WTC11 (cell line): ENCODE data around the gene SLC36A2.
A peak's percentile ranks its signal among the peaks of the same experiment; 100 is the strongest.

Experiments used
- ETV6 ChIP-seq: sonication (generic); formaldehyde crosslinking; IDR thresholded peaks from 2 replicates; pipeline ENCODE4 v1.8.1; 2022; ENCODE audit warnings: mild to moderate bottlenecking, missing genetic modification reagents
- FOXJ3 ChIP-seq: sonication (generic); formaldehyde crosslinking; IDR thresholded peaks from 2 replicates; pipeline ENCODE4 v1.9.0; 2021; ENCODE audit warnings: missing genetic modification reagents, mild to moderate bottlenecking, borderline replicate concordance
- KAT7 ChIP-seq: sonication (generic); formaldehyde crosslinking; IDR thresholded peaks from 2 replicates; pipeline ENCODE4 v1.8.1; 2023; ENCODE audit warnings: missing genetic modification reagents, mild to moderate bottlenecking, borderline replicate concordance
- NR1H2 ChIP-seq: sonication (generic); formaldehyde crosslinking; IDR thresholded peaks from 2 replicates; pipeline ENCODE4 v1.9.0; 2021; ENCODE audit warnings: mild to moderate bottlenecking, moderate library complexity, missing genetic modification reagents
- TEAD1 ChIP-seq: sonication (generic); formaldehyde crosslinking; IDR thresholded peaks from 2 replicates; pipeline ENCODE4 v1.8.0; 2022; ENCODE audit warnings: mild to moderate bottlenecking, missing genetic modification reagents
- ZBTB21 ChIP-seq: sonication (generic); formaldehyde crosslinking; IDR thresholded peaks from 2 replicates; pipeline ENCODE4 v1.8.1; 2023; ENCODE audit warnings: mild to moderate bottlenecking, missing genetic modification reagents, borderline replicate concordance
- ZNF121 ChIP-seq: sonication (generic); formaldehyde crosslinking; IDR thresholded peaks from 2 replicates; pipeline ENCODE4 v1.8.0; 2023; ENCODE audit warnings: missing genetic modification reagents
- ZNF263 ChIP-seq: sonication (generic); formaldehyde crosslinking; IDR thresholded peaks from 2 replicates; pipeline ENCODE4 v1.8.1; 2022; ENCODE audit warnings: low read depth, mild to moderate bottlenecking, moderate library complexity, missing genetic modification reagents
- TF ChIP-seq, protein P1 (sequence below): fragments of 200-600 bp; IDR thresholded peaks from 2 replicates; pipeline ENCODE4 v1.8.0; 2022; ENCODE audit warnings: antibody characterized with exemption
- TF ChIP-seq, protein P2 (sequence below): fragments of 250-450 bp; sonication (Bioruptor Pico); IDR thresholded peaks from 2 replicates; pipeline ENCODE4 v1.9.0; 2021; ENCODE audit warnings: mild to moderate bottlenecking, borderline replicate concordance
- TF ChIP-seq, protein P3 (sequence below): sonication (generic); formaldehyde crosslinking; IDR thresholded peaks from 2 replicates; pipeline ENCODE4 v1.8.1; 2022; ENCODE audit warnings: low read depth, mild to moderate bottlenecking, moderate library complexity, missing genetic modification reagents, borderline replicate concordance
- TF ChIP-seq, protein P4 (sequence below): sonication (generic); formaldehyde crosslinking; IDR thresholded peaks from 2 replicates; pipeline ENCODE4 v1.8.0; 2022; ENCODE audit warnings: mild to moderate bottlenecking, missing genetic modification reagents

DNA sequence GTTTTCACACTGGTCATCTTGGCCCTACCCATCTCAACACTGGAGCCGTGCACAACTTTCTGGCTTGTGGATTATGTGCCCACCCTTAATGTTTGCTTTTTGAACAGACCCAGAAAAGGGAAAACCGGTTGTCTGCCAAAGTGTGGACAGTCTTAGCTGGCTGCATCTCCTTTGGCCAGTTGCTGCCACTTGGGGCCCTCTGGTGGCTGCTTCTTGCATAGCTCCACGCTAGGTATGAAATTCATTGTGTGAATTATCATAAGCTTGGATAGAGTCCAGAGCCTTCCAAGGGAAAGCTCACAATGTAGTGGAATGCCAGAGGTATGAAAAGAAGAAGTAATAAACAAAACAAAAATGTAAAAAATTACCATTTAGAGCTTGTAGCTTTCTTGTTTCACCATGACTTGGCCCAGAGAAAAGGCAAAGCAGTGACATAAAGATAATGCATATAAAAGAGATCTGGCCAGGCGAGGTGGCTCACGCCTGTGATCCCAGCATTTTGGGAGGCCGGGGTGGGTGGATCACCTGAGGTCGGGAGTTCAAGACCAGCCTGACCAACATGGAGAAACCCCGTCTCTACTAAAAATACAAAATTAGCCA lies 31.3 kb downstream of the SLC36A2 start:
- TF ChIP-seq, protein P1, sequence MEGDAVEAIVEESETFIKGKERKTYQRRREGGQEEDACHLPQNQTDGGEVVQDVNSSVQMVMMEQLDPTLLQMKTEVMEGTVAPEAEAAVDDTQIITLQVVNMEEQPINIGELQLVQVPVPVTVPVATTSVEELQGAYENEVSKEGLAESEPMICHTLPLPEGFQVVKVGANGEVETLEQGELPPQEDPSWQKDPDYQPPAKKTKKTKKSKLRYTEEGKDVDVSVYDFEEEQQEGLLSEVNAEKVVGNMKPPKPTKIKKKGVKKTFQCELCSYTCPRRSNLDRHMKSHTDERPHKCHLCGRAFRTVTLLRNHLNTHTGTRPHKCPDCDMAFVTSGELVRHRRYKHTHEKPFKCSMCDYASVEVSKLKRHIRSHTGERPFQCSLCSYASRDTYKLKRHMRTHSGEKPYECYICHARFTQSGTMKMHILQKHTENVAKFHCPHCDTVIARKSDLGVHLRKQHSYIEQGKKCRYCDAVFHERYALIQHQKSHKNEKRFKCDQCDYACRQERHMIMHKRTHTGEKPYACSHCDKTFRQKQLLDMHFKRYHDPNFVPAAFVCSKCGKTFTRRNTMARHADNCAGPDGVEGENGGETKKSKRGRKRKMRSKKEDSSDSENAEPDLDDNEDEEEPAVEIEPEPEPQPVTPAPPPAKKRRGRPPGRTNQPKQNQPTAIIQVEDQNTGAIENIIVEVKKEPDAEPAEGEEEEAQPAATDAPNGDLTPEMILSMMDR: peak; percentile 78
- no peak for TF ChIP-seq ZNF263 (CRISPR knock-in tag)
- TF ChIP-seq, protein P2, sequence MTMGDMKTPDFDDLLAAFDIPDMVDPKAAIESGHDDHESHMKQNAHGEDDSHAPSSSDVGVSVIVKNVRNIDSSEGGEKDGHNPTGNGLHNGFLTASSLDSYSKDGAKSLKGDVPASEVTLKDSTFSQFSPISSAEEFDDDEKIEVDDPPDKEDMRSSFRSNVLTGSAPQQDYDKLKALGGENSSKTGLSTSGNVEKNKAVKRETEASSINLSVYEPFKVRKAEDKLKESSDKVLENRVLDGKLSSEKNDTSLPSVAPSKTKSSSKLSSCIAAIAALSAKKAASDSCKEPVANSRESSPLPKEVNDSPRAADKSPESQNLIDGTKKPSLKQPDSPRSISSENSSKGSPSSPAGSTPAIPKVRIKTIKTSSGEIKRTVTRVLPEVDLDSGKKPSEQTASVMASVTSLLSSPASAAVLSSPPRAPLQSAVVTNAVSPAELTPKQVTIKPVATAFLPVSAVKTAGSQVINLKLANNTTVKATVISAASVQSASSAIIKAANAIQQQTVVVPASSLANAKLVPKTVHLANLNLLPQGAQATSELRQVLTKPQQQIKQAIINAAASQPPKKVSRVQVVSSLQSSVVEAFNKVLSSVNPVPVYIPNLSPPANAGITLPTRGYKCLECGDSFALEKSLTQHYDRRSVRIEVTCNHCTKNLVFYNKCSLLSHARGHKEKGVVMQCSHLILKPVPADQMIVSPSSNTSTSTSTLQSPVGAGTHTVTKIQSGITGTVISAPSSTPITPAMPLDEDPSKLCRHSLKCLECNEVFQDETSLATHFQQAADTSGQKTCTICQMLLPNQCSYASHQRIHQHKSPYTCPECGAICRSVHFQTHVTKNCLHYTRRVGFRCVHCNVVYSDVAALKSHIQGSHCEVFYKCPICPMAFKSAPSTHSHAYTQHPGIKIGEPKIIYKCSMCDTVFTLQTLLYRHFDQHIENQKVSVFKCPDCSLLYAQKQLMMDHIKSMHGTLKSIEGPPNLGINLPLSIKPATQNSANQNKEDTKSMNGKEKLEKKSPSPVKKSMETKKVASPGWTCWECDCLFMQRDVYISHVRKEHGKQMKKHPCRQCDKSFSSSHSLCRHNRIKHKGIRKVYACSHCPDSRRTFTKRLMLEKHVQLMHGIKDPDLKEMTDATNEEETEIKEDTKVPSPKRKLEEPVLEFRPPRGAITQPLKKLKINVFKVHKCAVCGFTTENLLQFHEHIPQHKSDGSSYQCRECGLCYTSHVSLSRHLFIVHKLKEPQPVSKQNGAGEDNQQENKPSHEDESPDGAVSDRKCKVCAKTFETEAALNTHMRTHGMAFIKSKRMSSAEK (CRISPR knock-in tag): no peak
- TF ChIP-seq, protein P3, sequence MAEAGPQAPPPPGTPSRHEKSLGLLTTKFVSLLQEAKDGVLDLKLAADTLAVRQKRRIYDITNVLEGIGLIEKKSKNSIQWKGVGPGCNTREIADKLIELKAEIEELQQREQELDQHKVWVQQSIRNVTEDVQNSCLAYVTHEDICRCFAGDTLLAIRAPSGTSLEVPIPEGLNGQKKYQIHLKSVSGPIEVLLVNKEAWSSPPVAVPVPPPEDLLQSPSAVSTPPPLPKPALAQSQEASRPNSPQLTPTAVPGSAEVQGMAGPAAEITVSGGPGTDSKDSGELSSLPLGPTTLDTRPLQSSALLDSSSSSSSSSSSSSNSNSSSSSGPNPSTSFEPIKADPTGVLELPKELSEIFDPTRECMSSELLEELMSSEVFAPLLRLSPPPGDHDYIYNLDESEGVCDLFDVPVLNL (CRISPR knock-in tag): no peak
- TF ChIP-seq ZNF121: no peak
- no peak for TF ChIP-seq ETV6 (CRISPR knock-in tag)
- TF ChIP-seq TEAD1 (CRISPR knock-in tag): no peak
- no peak for TF ChIP-seq FOXJ3 (CRISPR knock-in tag)
- TF ChIP-seq ZBTB21 (CRISPR knock-in tag): no peak
- no peak for TF ChIP-seq NR1H2
- TF ChIP-seq, protein P4, sequence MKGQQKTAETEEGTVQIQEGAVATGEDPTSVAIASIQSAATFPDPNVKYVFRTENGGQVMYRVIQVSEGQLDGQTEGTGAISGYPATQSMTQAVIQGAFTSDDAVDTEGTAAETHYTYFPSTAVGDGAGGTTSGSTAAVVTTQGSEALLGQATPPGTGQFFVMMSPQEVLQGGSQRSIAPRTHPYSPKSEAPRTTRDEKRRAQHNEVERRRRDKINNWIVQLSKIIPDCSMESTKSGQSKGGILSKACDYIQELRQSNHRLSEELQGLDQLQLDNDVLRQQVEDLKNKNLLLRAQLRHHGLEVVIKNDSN (CRISPR knock-in tag): no peak
- no peak for TF ChIP-seq KAT7 (CRISPR knock-in tag)
